DOHH2 (cell line): ENCODE data around the gene STRN4.

Source experiments
- CTCF ChIP-seq: fragments of 200-600 bp; sonication (generic); IDR thresholded peaks from one replicate; pipeline ENCODE4 v1.5.1; 2014; ENCODE audit warnings: antibody characterized with exemption, mild to moderate bottlenecking, low read depth, low read length; ENCODE audit not compliant: poor library complexity, severe bottlenecking
- EZH2phosphoT487 ChIP-seq: fragments of 200-600 bp; sonication (generic); IDR thresholded peaks from 2 replicates; pipeline ENCODE4 v1.6.1; 2017; ENCODE audit warnings: borderline replicate concordance, mild to moderate bottlenecking, antibody characterized with exemption, low read length, moderate library complexity, mixed read lengths

GRCh38 chr19:46782355-46783019, 36.2 kb upstream of the STRN4 start:
- TF ChIP-seq CTCF = no peak
- TF ChIP-seq EZH2phosphoT487 = no peak
